ENCODE results near the gene VSIG2. TPM values are rescaled to one million over a fixed set of nuclear protein-coding genes. Genes with fewer than 3 reads are reported as not detected.

VSIG2 gene
- total RNA-seq, 1 donor from 2014 or later, result 2.6 TPM

DNA sequence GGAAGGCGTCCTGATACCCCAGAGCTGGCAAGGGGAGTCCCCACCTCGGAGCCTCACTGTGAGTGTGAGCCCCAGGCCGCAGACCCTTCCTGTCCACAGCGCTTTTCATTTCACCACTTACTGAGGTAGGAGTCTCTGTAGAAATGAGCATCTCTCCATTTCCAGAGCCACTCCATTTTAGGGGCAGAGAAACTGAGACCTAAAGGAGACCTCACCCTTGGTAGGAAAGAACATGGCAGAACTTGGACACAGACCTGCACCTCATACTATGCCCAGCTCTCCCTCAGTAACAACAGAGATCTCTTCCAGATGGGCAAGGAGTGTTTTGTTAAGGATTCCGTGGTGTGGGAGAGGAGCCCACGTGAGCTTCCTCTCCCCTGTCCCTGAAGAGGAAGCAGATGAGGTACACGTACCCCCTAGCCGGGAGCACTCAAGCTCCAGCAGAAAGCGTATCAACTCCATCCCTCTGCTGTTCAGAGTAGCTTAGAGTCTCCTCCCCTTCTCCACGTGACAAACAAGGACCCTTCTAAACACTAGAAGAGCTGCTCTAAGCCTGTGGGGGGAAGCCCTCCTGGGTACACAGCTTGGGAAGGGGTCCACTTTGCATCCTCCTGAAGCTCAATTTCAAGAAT, 532 bp upstream of the VSIG2 start:
- Mint-ChIP-seq H3K4me3 (ENCODE audit: low read depth) (no peak overlapping the region), H3K4me1 (ENCODE audit: low read depth) (peaks cover 11% of the 10 kb centered on the region), H3K27ac (no peak overlapping the region), H3K36me3 (ENCODE audit: insufficient read depth) (no peaks in the 10 kb centered on the region), H3K9me3 (ENCODE audit: low read depth) (no peaks in the 10 kb centered on the region), H3K27me3 (peaks cover 60% of the 10 kb centered on the region)
- TF ChIP-seq, protein P1, sequence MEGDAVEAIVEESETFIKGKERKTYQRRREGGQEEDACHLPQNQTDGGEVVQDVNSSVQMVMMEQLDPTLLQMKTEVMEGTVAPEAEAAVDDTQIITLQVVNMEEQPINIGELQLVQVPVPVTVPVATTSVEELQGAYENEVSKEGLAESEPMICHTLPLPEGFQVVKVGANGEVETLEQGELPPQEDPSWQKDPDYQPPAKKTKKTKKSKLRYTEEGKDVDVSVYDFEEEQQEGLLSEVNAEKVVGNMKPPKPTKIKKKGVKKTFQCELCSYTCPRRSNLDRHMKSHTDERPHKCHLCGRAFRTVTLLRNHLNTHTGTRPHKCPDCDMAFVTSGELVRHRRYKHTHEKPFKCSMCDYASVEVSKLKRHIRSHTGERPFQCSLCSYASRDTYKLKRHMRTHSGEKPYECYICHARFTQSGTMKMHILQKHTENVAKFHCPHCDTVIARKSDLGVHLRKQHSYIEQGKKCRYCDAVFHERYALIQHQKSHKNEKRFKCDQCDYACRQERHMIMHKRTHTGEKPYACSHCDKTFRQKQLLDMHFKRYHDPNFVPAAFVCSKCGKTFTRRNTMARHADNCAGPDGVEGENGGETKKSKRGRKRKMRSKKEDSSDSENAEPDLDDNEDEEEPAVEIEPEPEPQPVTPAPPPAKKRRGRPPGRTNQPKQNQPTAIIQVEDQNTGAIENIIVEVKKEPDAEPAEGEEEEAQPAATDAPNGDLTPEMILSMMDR (IDR thresholded peaks at IDR 0.05; ENCODE audit: unreplicated experiment), result no peak
- DNase-seq (ENCODE audit: low spot score, unreplicated experiment), result no peak

DNA sequence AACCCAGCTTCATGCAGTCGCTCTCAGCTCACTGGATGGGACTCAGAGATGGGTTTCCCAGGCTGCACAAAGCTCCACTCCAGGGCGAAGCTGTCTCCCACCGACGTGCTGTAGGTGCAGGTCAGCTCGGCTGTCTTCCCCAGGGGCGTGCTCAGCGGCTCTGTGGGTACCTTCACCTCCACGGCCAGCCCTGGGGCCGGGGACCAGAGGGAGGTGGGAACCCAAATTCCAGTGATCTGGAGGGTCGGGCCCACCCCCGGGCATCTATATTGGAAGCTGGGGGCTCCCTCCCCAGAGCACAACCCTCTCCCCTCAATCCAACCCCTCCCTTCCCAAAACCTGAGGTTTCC, 689 bp downstream of the VSIG2 start:
- H3K9me3 Mint-ChIP-seq (ENCODE audit: low read depth), result no peaks in the 10 kb centered on the region
- DNase-seq (ENCODE audit: low spot score, unreplicated experiment), result no peak
- no peak overlapping the region for H3K4me3 Mint-ChIP-seq (ENCODE audit: low read depth)
- H3K27me3 Mint-ChIP-seq, result peaks cover 61% of the 10 kb centered on the region
- H3K27ac Mint-ChIP-seq, result no peak overlapping the region
- H3K36me3 Mint-ChIP-seq (ENCODE audit: insufficient read depth), result no peaks in the 10 kb centered on the region
- peaks cover 18% of the 10 kb centered on the region for H3K4me1 Mint-ChIP-seq (ENCODE audit: low read depth)
- TF ChIP-seq, protein P1 (IDR thresholded peaks at IDR 0.05; ENCODE audit: unreplicated experiment), result no peak

DNA sequence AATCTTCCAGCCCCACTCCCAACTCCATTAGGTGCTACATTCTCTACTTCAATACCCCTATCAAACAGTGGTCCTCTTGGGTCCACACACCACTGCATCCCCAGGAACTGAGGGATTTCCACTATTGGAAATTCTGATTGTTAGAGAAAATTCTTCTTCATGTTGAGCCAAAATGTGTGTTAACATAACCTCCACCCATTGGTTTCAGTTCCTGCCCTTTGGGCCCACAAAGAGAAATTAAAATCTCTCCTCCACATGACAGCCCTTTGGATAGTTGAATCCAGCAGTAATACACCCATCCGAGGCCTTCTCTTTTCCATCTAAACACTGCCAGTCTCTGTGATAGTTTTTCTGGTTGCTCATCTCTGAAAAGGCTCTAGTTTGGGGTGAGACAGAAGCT, 2.1 kb downstream of the VSIG2 start:
- H3K4me3 Mint-ChIP-seq (ENCODE audit: low read depth), result no peak overlapping the region
- DNase-seq (ENCODE audit: low spot score, unreplicated experiment), result no peak
- no peaks in the 10 kb centered on the region for H3K36me3 Mint-ChIP-seq (ENCODE audit: insufficient read depth)
- H3K9me3 Mint-ChIP-seq (ENCODE audit: low read depth), result no peaks in the 10 kb centered on the region
- H3K27me3 Mint-ChIP-seq, result peaks cover 70% of the 10 kb centered on the region
- peaks cover 23% of the 10 kb centered on the region for H3K4me1 Mint-ChIP-seq (ENCODE audit: low read depth)
- TF ChIP-seq, protein P1 (IDR thresholded peaks at IDR 0.05; ENCODE audit: unreplicated experiment), result no peak
- H3K27ac Mint-ChIP-seq, result no peak overlapping the region

DNA sequence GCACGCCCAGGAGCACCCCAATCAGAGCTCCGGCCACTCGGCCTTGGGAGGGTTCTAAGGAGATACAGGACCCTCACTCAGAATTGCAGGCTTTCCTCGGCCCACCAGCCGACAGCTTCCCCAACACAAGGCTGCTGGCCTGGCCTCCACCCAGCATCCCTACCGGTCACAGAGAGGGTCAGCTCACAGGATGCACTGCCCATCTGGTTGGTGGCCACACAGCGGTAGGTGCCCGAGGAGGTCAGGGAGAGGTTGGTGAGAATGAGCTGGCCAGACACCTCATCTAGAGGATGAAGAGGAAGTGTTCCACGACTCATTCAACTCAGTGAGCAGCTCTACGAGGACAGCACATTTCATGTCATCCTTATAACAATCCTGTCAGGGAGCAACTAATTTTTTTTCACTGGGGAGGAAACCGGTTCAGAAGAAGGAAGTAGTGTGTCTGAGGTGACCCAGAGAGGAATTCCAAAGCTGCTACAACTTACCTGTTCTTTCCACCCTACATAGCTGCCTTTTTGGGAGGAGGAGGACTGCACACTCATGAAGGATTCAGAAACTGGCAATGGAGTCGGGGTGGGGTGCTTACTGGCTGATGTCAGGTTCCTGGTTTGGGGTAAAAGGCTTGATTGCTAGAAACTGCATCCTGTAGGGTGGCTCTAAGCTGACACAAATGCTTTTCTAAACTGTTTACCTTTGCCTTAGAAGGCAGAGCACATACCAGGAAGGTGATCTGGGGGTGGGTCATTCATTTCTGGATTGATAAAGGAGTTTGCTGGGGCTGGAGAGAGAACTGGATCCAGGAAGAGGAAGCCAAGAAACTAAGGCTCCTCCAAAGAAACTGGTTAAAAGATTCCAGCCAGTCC, 3.3 kb downstream of the VSIG2 start:
- peaks cover 22% of the 10 kb centered on the region for H3K4me1 Mint-ChIP-seq (ENCODE audit: low read depth)
- no peak for DNase-seq (ENCODE audit: low spot score, unreplicated experiment)
- H3K9me3 Mint-ChIP-seq (ENCODE audit: low read depth), result no peaks in the 10 kb centered on the region
- H3K27ac Mint-ChIP-seq, result peak overlapping the region; percentile 86
- H3K4me3 Mint-ChIP-seq (ENCODE audit: low read depth), result no peak overlapping the region
- TF ChIP-seq, protein P1 (IDR thresholded peaks at IDR 0.05; ENCODE audit: unreplicated experiment), result no peak
- no peaks in the 10 kb centered on the region for H3K36me3 Mint-ChIP-seq (ENCODE audit: insufficient read depth)
- peaks cover 79% of the 10 kb centered on the region for H3K27me3 Mint-ChIP-seq

DNA sequence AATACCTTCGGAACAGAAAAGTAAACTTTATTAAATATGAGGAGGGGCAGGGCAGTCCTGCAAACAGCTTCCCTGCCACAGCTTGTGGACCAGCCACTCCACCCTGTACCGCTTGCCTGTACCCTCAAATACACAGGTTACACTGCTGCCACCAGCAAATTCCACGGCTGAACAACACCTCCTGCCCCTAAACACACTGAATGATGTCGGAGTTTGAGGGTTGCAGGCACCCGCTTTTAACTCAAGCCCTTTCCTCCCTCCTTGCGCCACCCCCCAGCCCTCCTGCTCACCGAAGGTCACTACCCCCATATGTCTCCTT, 4.0 kb downstream of the VSIG2 start:
- H3K4me3 Mint-ChIP-seq (ENCODE audit: low read depth), result no peak overlapping the region
- no peak for DNase-seq (ENCODE audit: low spot score, unreplicated experiment)
- H3K27me3 Mint-ChIP-seq, result peaks cover 86% of the 10 kb centered on the region
- H3K4me1 Mint-ChIP-seq (ENCODE audit: low read depth), result peaks cover 22% of the 10 kb centered on the region
- H3K27ac Mint-ChIP-seq, result no peak overlapping the region
- no peaks in the 10 kb centered on the region for H3K36me3 Mint-ChIP-seq (ENCODE audit: insufficient read depth)
- TF ChIP-seq, protein P1 (IDR thresholded peaks at IDR 0.05; ENCODE audit: unreplicated experiment), result no peak
- H3K9me3 Mint-ChIP-seq (ENCODE audit: low read depth), result no peaks in the 10 kb centered on the region
